HG03439 (cell line): ENCODE measurements around the gene CD300LG.

Experiments used
- ATAC-seq: cut with Tn5 transposase; IDR thresholded peaks from one replicate; pipeline ENCODE4 v1.9.1; 2021; ENCODE audit warnings: mild to moderate bottlenecking, moderate library complexity; ENCODE audit not compliant: unreplicated experiment

The CD300LG gene

GRCh38 chr17:43905400-43905984, 58.5 kb downstream of the CD300LG start:
- ATAC-seq, result no peak

GRCh38 chr17:43905985-43906852, 59.2 kb downstream of the CD300LG start:
- ATAC-seq, result no peak

GRCh38 chr17:43906951-43907424, 60.0 kb downstream of the CD300LG start:
- ATAC-seq, result no peak

- ATAC-seq, result no peak
Observed at GRCh38 chr17:43907425-43907981, 60.5 kb downstream of the CD300LG start, which contains the start of gene MPP2. MPP2 (minus strand) TSS chr17:43907536; CDS start chr17:43904460, 3,076 bp downstream.

GRCh38 chr17:43907998-43908721, 61.2 kb downstream of the CD300LG start:
- ATAC-seq, result no peak

GRCh38 chr17:43909537-43910231, 62.7 kb downstream of the CD300LG start:
- ATAC-seq, result no peak

- no peak for ATAC-seq
Observed at GRCh38 chr17:43911904-43912303, 64.9 kb downstream of the CD300LG start.

GRCh38 chr17:43912635-43913304, 65.8 kb downstream of the CD300LG start:
- no peak for ATAC-seq
